Measurements from ENCODE around the gene PPP5C.
"Not testable (repeated sequence)": the region's sequence is repeated elsewhere in the genome, so short reads cannot be mapped to it uniquely, and the experiment has no call there.

The PPP5C gene

GRCh38 chr19:46386996-46387712, 40.3 kb downstream of the PPP5C start:
- no peak for DNase-seq

- no peak for DNase-seq
Observed at GRCh38 chr19:46387713-46388130, 40.8 kb downstream of the PPP5C start.

DNA sequence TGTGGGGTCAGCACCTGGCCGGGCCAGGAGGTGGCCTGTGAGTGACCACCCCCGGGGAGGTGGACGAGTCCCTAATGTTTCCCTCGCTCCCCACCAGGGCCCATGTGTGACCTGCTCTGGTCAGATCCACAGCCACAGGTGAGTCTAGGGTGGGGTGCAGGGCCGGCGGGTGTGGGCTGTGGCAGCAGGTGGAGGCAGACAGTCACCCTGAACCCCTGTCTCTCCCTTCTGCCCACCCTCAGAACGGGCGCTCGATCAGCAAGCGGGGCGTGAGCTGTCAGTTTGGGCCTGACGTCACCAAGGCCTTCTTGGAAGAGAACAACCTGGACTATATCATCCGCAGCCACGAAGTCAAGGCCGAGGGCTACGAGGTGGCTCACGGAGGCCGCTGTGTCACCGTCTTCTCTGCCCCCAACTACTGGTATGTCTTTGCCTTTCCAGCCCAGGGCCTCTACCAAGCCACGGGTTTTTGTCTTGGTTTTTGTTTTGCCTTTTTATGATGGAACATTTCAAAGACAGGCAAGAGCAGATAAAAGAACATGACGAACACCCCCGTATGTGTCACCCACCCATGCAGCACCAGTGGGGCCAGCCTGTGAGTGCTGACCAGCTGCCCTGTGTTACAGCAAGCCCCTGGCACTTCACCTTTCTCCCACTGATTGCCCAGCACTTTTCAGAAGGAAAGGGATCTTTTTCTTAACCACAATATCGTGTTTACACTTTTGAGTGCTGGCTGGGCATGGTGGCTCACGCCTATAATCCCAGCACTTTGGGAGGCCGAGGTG, 41.6 kb downstream of the PPP5C start:
- no peak for DNase-seq

DNA sequence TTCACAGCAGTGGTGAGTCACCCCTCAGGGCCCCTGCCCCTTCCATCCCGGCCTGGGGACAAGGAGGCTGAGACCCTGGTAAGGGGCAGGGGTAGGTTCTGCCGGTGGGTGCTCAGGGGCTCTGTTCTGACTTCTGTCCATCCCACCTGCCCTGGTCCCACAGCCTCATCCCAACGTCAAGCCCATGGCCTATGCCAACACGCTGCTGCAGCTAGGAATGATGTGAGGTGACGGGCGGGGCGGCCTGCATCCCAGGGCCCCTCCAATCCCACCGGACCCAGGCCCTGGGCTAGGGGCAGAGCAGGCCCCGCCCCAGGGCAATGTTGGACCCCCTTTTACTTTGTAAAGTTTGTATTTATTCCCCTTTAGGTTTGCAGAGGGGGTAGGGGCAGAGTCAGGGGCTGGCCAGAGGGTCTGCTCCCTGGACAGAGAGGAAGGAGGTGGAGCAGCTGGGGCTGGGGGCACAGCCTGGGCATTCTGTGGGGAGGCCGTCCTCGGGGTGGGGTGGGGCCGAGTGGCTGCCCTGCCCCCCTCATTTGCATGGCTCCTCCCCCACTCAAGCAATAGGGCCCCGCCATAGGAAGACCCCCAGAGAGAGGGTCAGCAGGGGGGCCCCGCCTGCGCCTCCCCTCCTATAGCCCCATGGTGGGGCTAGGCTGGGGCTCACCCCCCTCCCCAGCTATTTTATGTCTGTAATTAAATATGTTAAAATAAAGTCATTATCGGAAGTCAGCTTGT, 43.4 kb downstream of the PPP5C start:
- no peak for DNase-seq

- no peak for DNase-seq
Observed at GRCh38 chr19:46390866-46391265, 44.0 kb downstream of the PPP5C start.

GRCh38 chr19:46391296-46392251, 44.7 kb downstream of the PPP5C start:
- no peak for DNase-seq

DNA sequence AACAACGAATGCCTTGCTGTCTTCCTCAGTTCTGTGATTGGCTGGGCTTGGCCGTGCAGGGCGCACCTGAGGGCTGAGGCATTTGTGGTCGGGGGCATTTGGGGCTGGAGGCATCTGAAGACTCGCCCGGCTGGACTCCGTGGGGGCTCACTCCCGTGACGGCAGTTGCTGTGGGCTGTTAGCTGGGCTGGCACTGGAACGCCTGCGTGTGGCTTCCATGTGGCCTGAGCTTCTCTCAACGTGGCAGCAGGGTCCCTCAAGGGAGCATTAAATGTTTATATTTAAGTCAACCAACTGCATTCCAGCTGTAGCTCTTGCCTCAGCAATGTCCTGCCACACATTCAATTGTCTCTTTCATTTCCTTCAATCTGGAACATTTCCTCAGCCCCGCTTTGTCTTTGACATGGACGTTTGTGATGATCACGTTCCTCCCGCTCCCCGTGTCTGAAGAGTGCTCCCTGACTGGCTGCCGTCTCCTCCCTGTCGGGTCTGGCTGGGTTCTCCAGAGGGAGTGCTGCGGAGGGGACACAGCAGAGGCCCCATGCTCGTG, 45.4 kb downstream of the PPP5C start:
- no peak for DNase-seq

DNA sequence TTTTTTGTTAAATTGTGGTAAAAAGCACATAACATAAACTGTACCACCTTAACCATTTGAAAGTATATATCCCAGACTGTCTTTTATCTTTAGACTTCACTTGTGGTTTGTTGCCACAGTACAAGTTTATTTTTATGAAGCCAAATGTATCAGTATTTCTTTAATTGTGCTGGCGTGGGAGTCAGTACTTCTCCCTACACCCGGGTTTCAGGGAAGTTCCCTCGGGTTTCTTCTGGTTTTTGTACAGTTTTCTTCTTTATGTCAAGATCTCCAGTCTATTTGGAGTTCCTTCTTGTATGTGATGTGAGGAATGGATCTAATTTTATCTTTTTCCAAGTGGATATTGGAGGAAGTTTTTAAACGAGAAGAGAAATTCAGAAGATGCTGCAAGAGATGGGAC, 46.0 kb downstream of the PPP5C start:
- no peak for DNase-seq

- no peak for DNase-seq
Observed at GRCh38 chr19:46393456-46394401, 46.8 kb downstream of the PPP5C start.

- DNase-seq, result no peak
Observed at GRCh38 chr19:46394402-46394797, 47.5 kb downstream of the PPP5C start.

- not testable (repeated sequence) for DNase-seq
Observed at GRCh38 chr19:46397801-46398479, 51.1 kb downstream of the PPP5C start.

DNA sequence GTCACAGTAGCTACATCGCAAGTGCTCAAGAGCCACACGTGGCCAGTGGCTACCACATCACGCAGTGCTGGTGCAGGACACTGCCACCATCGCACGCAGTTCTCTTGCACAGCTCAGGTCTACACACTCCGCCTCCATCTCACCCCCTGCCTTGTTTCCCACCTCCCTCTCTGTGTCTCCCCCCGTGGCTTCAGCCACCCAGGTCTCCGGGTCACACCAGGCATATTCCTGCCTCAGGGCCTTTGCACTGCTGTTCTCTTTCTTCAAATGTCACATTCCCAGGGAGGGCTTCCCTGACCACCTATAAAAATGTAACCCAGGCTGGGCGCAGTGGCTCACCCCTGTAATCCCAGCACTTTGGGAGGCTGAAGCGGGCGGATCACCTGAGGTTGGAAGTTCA, 55.8 kb downstream of the PPP5C start:
- DNase-seq, result no peak

- no peak for DNase-seq
Observed at GRCh38 chr19:46404055-46404752, 57.3 kb downstream of the PPP5C start.

- DNase-seq, result no peak
Observed at GRCh38 chr19:46404753-46405468, 58.0 kb downstream of the PPP5C start.

DNA sequence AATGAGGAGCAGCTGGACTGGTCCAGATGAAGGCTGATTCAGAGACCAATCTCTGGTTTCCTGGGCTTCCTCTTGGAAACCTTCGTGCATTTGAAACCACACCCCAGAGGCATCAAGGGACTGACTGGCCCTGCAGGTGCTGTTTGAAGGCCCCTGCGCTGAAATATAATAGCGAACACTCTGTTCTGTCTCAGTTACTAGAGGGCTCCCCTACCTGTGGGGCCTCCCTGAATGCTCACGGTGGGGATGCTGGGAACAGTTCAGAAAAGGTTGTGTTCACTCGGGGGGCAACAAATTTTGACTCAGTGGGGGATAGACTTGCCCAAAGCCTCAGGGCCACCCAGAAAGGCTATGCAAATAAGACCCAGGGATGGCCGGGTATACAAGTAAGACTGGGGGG, 60.1 kb downstream of the PPP5C start:
- DNase-seq, result no peak

DNA sequence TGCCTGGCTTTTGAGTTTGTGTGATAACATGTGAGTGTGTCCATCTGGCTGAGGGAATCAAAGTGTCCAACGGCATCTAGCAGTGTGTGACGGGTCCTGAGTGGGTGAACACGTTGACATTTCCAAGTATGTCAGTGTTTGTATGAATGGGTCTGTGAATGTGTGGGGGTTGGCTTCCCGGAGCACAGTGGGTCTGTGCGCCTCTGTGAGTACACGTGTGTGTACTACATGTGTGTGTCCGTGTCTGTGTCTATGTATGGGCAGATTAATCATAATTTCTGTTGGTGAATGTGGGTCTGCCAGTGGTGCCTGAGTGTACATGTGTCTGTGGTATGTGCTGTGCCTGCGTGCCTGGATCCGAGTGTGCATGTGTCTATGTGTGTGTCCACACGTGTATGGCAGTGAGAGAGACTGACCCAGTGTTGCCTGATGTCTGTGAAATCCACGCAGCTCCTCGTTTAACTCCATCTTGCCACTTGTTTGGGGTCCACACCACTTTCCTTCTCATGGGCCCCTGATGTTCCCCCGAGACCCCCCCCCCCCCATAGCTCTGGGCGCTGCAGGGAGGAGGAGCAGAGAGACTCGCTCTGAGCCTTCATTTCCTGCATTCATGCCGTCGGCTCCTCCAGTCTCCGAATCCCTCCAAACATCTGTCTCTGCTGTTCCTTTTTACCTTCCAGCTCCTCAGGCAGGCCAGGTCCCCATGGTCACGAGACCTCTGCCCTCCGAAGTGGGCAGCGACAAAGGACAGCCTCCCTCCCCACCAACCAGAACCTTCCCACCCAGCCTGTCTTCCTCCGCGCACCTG, 61.2 kb downstream of the PPP5C start:
- DNase-seq, result no peak

GRCh38 chr19:46408664-46409039, 61.8 kb downstream of the PPP5C start:
- DNase-seq, result no peak

DNA sequence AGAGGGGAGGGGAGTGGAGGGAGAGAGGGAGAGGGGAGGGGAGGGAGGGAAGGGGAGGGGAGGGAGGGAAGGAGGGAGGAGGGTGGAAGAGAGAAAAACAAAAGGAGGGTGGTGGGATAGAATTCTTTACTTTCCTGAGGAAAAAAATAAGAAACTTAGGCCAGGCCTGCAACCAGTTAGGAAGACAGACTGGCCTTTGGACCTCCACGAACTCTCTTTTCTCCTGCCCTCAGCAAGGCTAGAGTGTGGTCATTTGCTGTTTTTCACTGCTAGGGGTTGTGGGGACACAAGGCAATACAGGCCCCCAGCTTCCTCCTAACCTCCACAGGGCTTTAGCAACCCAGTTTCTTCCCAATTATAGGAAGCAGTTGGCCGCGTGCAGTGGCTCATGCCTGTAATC, 62.3 kb downstream of the PPP5C start:
- DNase-seq, result no peak

All from T1000 (cell line).